Cardiac septum (tissue), 1 donor: ENCODE measurements around the gene NPAS2. TPM values are rescaled to one million over a fixed set of nuclear protein-coding genes. Genes with fewer than 3 reads are reported as not detected.

Experiments used
- DNase-seq: peaks from one replicate; pipeline ENCODE4 v3.0.0-alpha.2; 2020; ENCODE audit warnings: low spot score
- intact Hi-C: fragments of 100-400 bp; cut with DNase I; formaldehyde crosslinking; loops from one replicate; pipeline ENCODE4 v1.14.0; 2022
- total RNA-seq: library from RNA; stranded (reverse); fragmentation: NEBNext Ultra II Directional; extraction: Animal tissue kit (Norgen Biotek cat#: 25700); gene quantifications from one replicate; pipeline ENCODE4 v1.2.1, GENCODE V29; 2021
- donor health status: DM: no; HTN: no; CAD: no.

Gene NPAS2
- total RNA-seq, 1 donor from 2014 or later = 54.0 TPM

DNA sequence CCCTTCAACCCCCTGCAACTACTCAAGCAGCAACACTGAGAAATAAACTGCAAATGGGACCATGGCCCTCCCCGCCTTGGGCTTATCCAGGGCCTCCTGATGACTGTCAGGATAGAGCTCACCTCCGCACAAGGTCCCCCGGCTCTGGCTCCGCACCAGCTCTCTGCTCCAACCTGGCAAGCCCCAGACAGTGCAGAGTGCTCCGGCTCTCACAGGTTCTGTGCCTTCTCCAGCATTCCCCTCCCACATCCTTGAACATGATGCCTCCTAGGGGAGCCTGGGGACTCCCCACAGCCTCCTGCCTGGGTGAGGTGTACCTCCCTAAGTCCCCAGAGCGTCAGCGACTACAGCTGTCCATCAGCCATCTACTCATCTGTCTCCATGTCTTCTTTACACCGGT, 26.7 kb upstream of the NPAS2 start:
- DNase-seq = no peak
- intact Hi-C loops = no loop called here

DNA sequence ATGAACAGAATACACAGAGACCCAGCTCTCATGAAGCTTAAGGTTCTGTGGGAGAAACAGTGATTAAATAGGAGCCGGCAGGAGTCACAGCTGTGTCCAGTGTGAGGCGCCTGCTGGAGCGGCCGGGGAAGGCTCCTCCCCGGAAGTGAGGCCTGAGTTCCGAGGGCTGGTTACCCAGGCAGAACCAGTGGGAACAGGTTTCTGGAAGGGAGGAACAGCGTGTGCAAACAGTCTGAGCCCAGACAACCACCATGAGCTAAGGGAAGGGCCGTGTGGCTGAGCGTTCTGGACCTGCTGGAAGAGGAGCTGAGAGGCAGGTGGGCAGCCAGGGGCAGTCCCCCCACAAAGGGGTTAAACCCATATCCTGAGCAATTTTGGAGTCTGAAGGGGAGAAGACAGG, 26.0 kb upstream of the NPAS2 start:
- no peak for DNase-seq
- intact Hi-C loops = no loop called here

- intact Hi-C loops = no loop called here
- no peak for DNase-seq
Observed at GRCh38 chr2:100796499-100797100, 23.3 kb upstream of the NPAS2 start.

GRCh38 chr2:100799686-100800085, 20.3 kb upstream of the NPAS2 start:
- intact Hi-C loops = no loop called here
- no peak for DNase-seq

DNA sequence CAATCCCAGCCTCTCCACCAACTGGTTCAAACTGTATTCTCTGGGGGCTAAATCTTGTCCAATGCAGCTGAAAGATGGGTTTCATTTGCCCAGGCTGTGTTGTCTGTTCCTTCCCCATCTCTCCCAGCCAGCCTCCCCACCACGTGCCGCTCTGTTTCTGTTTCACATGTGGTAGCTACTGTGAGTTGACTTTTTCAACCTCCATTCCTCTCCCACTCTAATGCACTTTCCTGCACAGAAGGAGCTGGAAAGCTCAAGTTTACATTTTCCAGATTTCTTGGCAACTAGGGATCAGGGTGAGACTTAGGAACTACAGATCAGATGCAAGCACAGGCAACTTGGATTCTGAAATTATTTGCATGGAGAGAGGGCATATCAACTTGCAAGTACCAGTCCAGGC, 19.0 kb upstream of the NPAS2 start:
- intact Hi-C loops = no loop called here
- no peak for DNase-seq

DNA sequence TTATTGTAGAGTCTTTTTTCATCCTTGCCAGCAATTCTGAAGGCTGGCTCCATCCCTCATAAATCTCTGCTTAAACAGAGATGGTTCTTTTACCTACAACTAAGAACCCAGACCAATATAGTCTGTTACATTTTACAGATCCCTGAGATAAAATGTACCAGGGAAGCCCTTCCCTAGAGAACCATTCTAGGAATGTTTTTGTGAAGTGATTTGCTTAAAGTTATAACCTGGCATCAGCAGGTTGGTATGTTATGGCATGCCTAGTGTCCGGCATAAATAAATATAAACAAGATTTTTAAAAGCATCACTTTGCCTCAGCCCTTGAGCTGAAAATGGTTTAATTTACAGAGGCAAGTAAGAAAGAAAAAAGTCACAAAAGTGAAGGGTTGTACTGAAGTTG, 18.5 kb upstream of the NPAS2 start:
- DNase-seq = no peak
- intact Hi-C loops = no loop called here

DNA sequence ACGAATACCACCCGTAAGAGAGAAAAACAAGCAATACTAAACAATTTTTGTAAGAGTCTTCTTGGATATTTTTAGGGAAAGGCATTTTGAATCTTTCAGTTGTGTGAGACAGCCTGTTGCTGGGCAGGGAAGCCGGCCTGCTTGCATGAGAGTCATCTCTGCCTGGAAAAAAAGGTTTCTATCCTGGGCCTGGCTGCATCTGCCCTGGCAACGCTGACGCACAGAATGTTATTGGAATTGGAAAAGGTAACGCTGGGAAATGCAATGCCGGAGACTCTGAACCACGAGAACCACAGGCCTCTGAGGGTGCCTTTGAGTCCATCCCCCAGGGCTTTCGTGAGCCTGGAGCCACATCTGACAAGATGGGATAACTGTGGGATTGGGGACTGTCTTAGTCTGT, 17.9 kb upstream of the NPAS2 start:
- no peak for DNase-seq
- intact Hi-C loops = no loop called here

- no peak for DNase-seq
- intact Hi-C loops = no loop called here
Observed at GRCh38 chr2:100803334-100803733, 16.6 kb upstream of the NPAS2 start.

- intact Hi-C loops = no loop called here
- no peak for DNase-seq
Observed at GRCh38 chr2:100806550-100806949, 13.4 kb upstream of the NPAS2 start.

GRCh38 chr2:100807707-100808106, 12.2 kb upstream of the NPAS2 start:
- no peak for DNase-seq
- intact Hi-C loops = no loop called here

GRCh38 chr2:100808582-100808981, 11.4 kb upstream of the NPAS2 start:
- DNase-seq = no peak
- intact Hi-C loops = no loop called here

GRCh38 chr2:100809506-100809905, 10.4 kb upstream of the NPAS2 start:
- intact Hi-C loops = no loop called here
- DNase-seq = no peak

GRCh38 chr2:100810603-100811145, 9.3 kb upstream of the NPAS2 start:
- no peak for DNase-seq
- intact Hi-C loops = loop anchor here (10.0 kb wide), 2 partner anchors 304 to 344 kb away; partner anchors contain the start of gene TBC1D8

GRCh38 chr2:100812116-100812515, 7.8 kb upstream of the NPAS2 start:
- DNase-seq = no peak
- intact Hi-C loops = loop anchor here (10.0 kb wide), 2 partner anchors 303 to 343 kb away; partner anchors contain the start of gene TBC1D8

- intact Hi-C loops = loop anchor here (10.0 kb wide), 2 partner anchors 302 to 342 kb away; partner anchors contain the start of gene TBC1D8
- no peak for DNase-seq
Observed at GRCh38 chr2:100812573-100812972, 7.4 kb upstream of the NPAS2 start.

GRCh38 chr2:100813527-100813926, 6.4 kb upstream of the NPAS2 start:
- DNase-seq = no peak
- intact Hi-C loops = loop anchor here (10.0 kb wide), 2 partner anchors 301 to 341 kb away; partner anchors contain the start of gene TBC1D8

DNA sequence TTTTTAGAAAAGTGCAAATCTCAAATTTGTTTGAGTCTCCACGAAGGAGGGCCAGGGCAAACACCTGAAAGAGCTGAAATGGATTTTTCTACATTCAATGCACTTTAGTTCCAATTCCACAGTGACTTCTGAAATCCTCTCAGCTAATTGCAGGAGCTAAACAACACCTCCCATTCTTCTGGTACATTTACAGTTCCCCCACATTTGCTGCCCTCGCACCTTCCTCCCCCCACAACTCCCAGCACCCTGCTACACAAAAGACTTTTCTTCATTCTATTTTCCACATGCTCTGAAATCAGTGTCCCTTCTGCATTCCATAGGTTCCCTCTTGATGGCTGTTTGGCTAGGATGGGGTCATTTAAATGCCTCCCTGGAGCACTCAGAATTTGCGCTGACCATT, 5.9 kb upstream of the NPAS2 start:
- DNase-seq = no peak
- intact Hi-C loops = loop anchor here (10.0 kb wide), 2 partner anchors 301 to 341 kb away; partner anchors contain the start of gene TBC1D8

- intact Hi-C loops = loop anchor here (10.0 kb wide), 2 partner anchors 300 to 340 kb away; partner anchors contain the start of gene TBC1D8
- no peak for DNase-seq
Observed at GRCh38 chr2:100814453-100814852, 5.5 kb upstream of the NPAS2 start.

- DNase-seq = no peak
- intact Hi-C loops = loop anchor here (5.0 to 10.0 kb wide), 3 partner anchors 210 to 337 kb away; partner anchors contain the start of gene TBC1D8
Observed at GRCh38 chr2:100817388-100817985, 2.5 kb upstream of the NPAS2 start.

- intact Hi-C loops = loop anchor here (2.0 to 10.0 kb wide), 6 partner anchors 37 to 337 kb away; partner anchors contain the start of gene TBC1D8
Observed at GRCh38 chr2:100818003-100818605, 1.8 kb upstream of the NPAS2 start.

More at GRCh38 chr2:100818003-100818605, 1.8 kb upstream of the NPAS2 start:
- DNase-seq = no peak
